ENCODE results near the gene CFAP97D2.

- peak; percentile 84 to 98 (median 93) for TF ChIP-seq CTCF (IDR thresholded peaks at IDR 0.05 in 8 of 11, conservative IDR thresholded peaks at IDR 0.05 in 3 of 11)
- peak; percentile 35 to 75 (median 57) for TF ChIP-seq POLR2AphosphoS5 (IDR thresholded peaks at IDR 0.05)
Observed at GRCh38 chr13:114226699-114227323, 47.8 kb downstream of the CFAP97D2 start.
